Neuron (in vitro differentiated cells): ENCODE measurements around the gene DAAM1.

Experiments used
- H2AFZ ChIP-seq: one replicate; pipeline ENCODE4 v1.6.1; 2013; ENCODE audit warnings: low read depth, mild to moderate bottlenecking, inconsistent platforms, low read length, moderate library complexity
- H3K27me3 ChIP-seq: one replicate; pipeline ENCODE4 v1.6.1; 2013; ENCODE audit warnings: low read length; ENCODE audit not compliant: insufficient read depth
- H3K36me3 ChIP-seq: one replicate; pipeline ENCODE4 v1.6.1; 2013; ENCODE audit warnings: low read length; ENCODE audit not compliant: insufficient read depth
- H3K4me1 ChIP-seq: one replicate; pipeline ENCODE4 v1.6.1; 2013; ENCODE audit warnings: low read length; ENCODE audit not compliant: insufficient read depth
- H3K4me3 ChIP-seq: 2 replicates; pipeline ENCODE4 v1.5.1; 2013; ENCODE audit warnings: mild to moderate bottlenecking, low read length, moderate library complexity
- H3K9me3 ChIP-seq: one replicate; pipeline ENCODE4 v1.6.1; 2013; ENCODE audit warnings: low read length

DAAM1 gene

DNA sequence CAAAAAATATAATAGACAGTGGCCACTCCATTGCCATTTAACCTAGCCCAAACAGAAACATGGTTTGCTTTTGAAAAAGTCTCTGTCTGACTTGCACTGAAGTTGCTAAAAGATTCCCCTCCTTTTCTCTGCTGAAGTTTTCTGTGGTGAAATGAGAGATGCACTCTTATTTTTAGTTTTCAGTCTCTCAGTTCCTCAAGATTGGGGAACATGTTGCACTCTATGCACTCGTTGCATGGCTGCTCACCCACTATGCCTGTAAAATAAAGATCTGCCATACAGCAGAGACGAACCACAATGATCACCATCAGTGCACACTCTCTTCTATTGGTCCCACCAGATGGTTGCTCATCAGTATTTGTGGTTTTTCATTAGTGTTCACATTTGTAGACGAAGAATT is 13.1 kb upstream of the DAAM1 start:
- Histone ChIP-seq H3K36me3 (no peaks in the 10 kb centered on the region), H3K4me3 (no peak overlapping the region), H3K9me3 (no peaks in the 10 kb centered on the region), H3K27me3 (no peaks in the 10 kb centered on the region), H2AFZ (no peak overlapping the region), H3K4me1 (no peaks in the 10 kb centered on the region)

- Histone ChIP-seq H3K27me3 (no peaks in the 10 kb centered on the region), H3K4me3 (no peak overlapping the region), H3K9me3 (no peaks in the 10 kb centered on the region), H3K4me1 (no peaks in the 10 kb centered on the region), H3K36me3 (no peaks in the 10 kb centered on the region), H2AFZ (no peak overlapping the region)
Measured at GRCh38 chr14:59176765-59177164, 11.7 kb upstream of the DAAM1 start.

- Histone ChIP-seq H3K9me3 (no peaks in the 10 kb centered on the region), H3K27me3 (no peaks in the 10 kb centered on the region), H3K4me3 (no peak overlapping the region), H2AFZ (no peak overlapping the region), H3K36me3 (no peaks in the 10 kb centered on the region), H3K4me1 (no peaks in the 10 kb centered on the region)
Measured at GRCh38 chr14:59177262-59177661, 11.2 kb upstream of the DAAM1 start.

DNA sequence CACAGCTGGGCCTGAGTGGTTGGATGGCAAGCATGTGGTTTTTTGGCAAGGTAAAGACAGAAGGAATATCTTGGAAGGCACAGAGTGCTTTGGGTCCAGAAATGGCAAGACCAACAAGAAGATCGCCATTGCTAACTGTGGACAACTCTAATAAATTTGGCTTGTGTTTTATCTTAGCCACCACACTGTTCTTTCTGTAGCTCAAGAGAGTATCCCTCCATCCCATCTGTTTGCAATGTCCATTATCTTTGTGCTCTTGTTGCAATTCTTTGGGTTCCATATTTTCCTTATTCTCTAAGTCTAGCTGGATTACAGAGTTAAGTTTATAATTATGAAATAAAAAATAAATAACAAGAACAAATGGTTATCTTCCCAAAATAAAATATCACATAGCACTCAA is 6.7 kb upstream of the DAAM1 start:
- peaks cover 11% of the 10 kb centered on the region for H3K4me1 ChIP-seq
- H3K27me3 ChIP-seq = no peaks in the 10 kb centered on the region
- H2AFZ ChIP-seq = no peak overlapping the region
- no peaks in the 10 kb centered on the region for H3K9me3 ChIP-seq
- no peaks in the 10 kb centered on the region for H3K36me3 ChIP-seq
- no peak overlapping the region for H3K4me3 ChIP-seq

DNA sequence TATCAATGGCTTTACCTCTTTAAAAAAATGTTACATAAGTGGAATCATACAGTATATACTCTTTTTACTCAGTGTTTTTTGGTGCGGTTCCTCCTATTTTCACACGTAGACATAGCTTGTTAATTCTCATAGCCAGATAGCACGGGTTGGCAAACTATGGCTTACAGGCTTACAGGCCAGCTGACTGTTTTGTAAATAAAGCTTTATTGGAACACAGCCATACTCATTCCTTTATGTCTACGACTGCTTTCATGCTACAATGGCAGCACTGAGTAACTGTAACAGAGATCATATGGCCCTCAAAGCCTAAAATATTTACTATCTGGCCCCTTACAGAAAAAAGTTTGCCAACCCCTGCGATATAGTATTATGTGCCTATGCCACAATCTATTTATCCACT is 5.8 kb upstream of the DAAM1 start:
- H3K4me1 ChIP-seq = peaks cover 19% of the 10 kb centered on the region
- H3K36me3 ChIP-seq = no peaks in the 10 kb centered on the region
- H3K9me3 ChIP-seq = no peaks in the 10 kb centered on the region
- H2AFZ ChIP-seq = no peak overlapping the region
- H3K27me3 ChIP-seq = no peaks in the 10 kb centered on the region
- no peak overlapping the region for H3K4me3 ChIP-seq

DNA sequence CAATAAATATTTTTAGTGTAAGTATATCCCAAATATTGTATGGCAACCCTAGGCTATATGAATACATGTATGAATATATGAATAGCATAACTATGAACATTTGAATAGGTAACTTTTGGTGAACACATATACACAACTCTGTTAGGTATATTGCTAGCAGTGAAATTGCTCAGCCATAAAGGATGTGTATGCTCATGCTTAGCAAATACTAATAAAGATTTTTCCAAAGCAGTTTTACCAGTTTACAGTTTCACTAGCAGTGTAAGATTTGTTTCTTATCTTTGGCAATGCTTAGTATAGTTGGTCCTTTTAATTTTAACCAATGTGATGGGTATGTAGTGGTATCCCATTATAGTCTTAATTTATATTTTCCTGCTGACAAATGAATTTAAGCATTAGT is 5.3 kb upstream of the DAAM1 start:
- H3K36me3 ChIP-seq = no peaks in the 10 kb centered on the region
- H3K4me1 ChIP-seq = peaks cover 19% of the 10 kb centered on the region
- no peak overlapping the region for H2AFZ ChIP-seq

GRCh38 chr14:59184396-59184795 is 4.1 kb upstream of the DAAM1 start:
- peaks cover 19% of the 10 kb centered on the region for H3K4me1 ChIP-seq
- no peak overlapping the region for H2AFZ ChIP-seq
- no peaks in the 10 kb centered on the region for H3K36me3 ChIP-seq
- no peak overlapping the region for H3K4me3 ChIP-seq
- H3K9me3 ChIP-seq = no peaks in the 10 kb centered on the region
- no peaks in the 10 kb centered on the region for H3K27me3 ChIP-seq

More for the DNA sequence above, 5.3 kb upstream of the DAAM1 start:
- Histone ChIP-seq H3K27me3 (no peaks in the 10 kb centered on the region), H3K4me3 (no peak overlapping the region), H3K9me3 (no peaks in the 10 kb centered on the region)

GRCh38 chr14:59185676-59186075 is 2.8 kb upstream of the DAAM1 start:
- peaks cover 24% of the 10 kb centered on the region for H3K4me1 ChIP-seq
- no peak overlapping the region for H3K4me3 ChIP-seq
- H2AFZ ChIP-seq = peak overlapping the region; percentile 48
- no peaks in the 10 kb centered on the region for H3K36me3 ChIP-seq
- no peaks in the 10 kb centered on the region for H3K27me3 ChIP-seq
- no peaks in the 10 kb centered on the region for H3K9me3 ChIP-seq

DNA sequence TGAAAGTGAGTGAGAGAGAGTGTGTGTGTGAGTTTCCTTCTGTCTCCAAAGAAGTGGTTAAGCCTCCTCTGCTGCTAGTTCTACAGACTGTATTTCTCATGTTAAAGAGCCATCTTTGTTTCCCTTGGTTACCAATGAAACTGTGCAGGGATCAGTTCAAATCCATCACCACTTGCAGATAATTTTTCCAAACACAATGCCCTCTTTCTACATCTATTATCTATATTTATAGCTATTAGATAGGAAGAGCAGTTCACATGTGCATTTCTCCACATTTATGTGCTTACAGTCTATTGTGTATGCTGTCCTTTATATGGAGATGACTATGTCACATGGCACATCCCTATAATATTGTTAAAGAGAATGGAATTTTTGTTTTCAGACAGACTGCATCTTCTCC is 2.2 kb upstream of the DAAM1 start:
- no peaks in the 10 kb centered on the region for H3K9me3 ChIP-seq
- no peaks in the 10 kb centered on the region for H3K36me3 ChIP-seq
- no peaks in the 10 kb centered on the region for H3K27me3 ChIP-seq
- H3K4me3 ChIP-seq = no peak overlapping the region
- H3K4me1 ChIP-seq = peaks cover 30% of the 10 kb centered on the region
- peak overlapping the region; percentile 48 for H2AFZ ChIP-seq

DNA sequence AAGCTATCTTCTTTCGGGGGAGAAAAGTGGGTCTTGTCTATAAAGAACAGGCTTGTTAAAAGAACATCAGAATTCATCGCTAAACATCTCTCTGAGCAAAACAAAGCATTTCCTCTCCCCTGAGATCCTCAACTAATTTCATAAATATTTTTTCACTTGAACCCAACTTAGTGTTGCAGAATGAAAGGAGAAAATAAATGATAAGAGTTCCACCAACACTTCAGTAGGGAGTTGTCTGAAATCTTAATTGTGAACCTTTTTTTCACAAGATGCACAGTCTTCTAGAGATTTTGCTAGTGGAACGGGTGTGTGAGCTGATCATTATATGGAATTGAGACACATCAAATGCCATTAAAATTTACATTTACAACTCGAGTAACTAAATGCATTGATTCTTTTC is 1.3 kb upstream of the DAAM1 start:
- Histone ChIP-seq H3K27me3 (no peaks in the 10 kb centered on the region), H3K36me3 (no peaks in the 10 kb centered on the region), H2AFZ (peak overlapping the region; percentile 55), H3K9me3 (no peaks in the 10 kb centered on the region), H3K4me1 (peaks cover 36% of the 10 kb centered on the region), H3K4me3 (peak overlapping the region; percentile 97)

- H2AFZ ChIP-seq = peak overlapping the region; percentile 55
- H3K36me3 ChIP-seq = no peaks in the 10 kb centered on the region
- no peaks in the 10 kb centered on the region for H3K27me3 ChIP-seq
- peak overlapping the region; percentile 97 for H3K4me3 ChIP-seq
- peaks cover 36% of the 10 kb centered on the region for H3K4me1 ChIP-seq
- H3K9me3 ChIP-seq = no peaks in the 10 kb centered on the region
Measured at GRCh38 chr14:59187802-59188460, 536 bp upstream of the DAAM1 start.

GRCh38 chr14:59189091-59189785 is 771 bp downstream of the DAAM1 start:
- no peaks in the 10 kb centered on the region for H3K27me3 ChIP-seq
- H2AFZ ChIP-seq = no peak overlapping the region
- H3K4me3 ChIP-seq = peak overlapping the region; percentile 97
- H3K4me1 ChIP-seq = peaks cover 36% of the 10 kb centered on the region
- no peaks in the 10 kb centered on the region for H3K36me3 ChIP-seq
- no peaks in the 10 kb centered on the region for H3K9me3 ChIP-seq

- Histone ChIP-seq H3K9me3 (no peaks in the 10 kb centered on the region), H2AFZ (no peak overlapping the region), H3K27me3 (no peaks in the 10 kb centered on the region), H3K4me1 (peaks cover 36% of the 10 kb centered on the region), H3K36me3 (no peaks in the 10 kb centered on the region), H3K4me3 (peak overlapping the region; percentile 97)
Measured at GRCh38 chr14:59189786-59190368, 1.4 kb downstream of the DAAM1 start.
